ENCODE results near the gene UGT1A1.

GRCh38 chr2:233745073-233745755 lies 14.9 kb upstream of the UGT1A1 start:
- TF ChIP-seq GATA2 (IDR thresholded peaks at IDR 0.05; ENCODE audit: low read depth, low read length) = no peak
- TF ChIP-seq GATA3 (IDR thresholded peaks at IDR 0.05; ENCODE audit: low read depth, low read length) = no peak
